ENCODE data around the gene RMC1.

DNA sequence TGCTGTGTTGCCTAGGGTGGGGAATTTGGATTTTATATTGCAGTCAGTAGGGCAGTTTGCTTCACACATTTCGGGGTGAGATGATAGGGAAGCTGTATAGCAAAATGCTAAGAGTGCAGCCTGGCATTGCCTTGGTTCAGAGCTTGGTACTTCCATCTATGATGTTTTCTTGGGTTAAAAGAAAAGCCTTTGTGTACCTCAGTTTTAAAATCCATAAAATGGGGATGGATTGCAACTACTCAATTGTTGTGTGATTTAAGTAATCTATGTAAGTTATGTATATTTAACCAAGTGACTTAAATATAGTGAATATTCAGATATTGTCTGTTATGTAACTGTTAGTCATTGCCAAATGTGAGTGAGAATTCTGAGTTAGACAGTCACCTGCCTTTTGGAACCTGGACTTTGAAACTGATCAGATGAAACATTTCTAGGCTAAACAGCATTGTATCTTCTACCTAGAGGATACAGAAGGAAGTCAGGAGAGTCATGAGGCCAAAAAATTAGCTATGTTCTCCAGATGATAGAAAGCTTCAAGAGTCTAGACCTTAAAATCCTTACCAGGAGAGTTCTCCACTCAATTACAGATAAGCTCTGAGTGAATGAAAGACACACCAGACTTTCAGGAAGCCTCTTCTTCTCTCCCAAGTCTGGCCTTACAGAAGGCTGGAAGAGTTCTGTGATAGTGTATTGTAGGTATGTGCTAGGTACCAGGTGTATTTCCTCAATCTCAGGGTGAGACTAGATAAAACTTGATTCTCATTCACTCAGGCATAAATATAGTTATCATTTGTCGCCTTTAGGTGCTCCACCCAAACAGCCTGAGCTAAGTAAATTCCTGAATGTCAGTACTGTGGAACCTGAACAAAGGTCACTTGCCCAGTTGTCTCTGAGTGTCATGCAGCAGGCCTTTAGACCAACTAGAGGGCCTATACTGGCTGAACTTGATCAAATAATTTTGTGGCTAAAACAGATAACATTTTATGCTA is 42.7 kb upstream of the RMC1 start:
- TF ChIP-seq, protein P1, sequence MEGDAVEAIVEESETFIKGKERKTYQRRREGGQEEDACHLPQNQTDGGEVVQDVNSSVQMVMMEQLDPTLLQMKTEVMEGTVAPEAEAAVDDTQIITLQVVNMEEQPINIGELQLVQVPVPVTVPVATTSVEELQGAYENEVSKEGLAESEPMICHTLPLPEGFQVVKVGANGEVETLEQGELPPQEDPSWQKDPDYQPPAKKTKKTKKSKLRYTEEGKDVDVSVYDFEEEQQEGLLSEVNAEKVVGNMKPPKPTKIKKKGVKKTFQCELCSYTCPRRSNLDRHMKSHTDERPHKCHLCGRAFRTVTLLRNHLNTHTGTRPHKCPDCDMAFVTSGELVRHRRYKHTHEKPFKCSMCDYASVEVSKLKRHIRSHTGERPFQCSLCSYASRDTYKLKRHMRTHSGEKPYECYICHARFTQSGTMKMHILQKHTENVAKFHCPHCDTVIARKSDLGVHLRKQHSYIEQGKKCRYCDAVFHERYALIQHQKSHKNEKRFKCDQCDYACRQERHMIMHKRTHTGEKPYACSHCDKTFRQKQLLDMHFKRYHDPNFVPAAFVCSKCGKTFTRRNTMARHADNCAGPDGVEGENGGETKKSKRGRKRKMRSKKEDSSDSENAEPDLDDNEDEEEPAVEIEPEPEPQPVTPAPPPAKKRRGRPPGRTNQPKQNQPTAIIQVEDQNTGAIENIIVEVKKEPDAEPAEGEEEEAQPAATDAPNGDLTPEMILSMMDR (conservative IDR thresholded peaks at IDR 0.05; ENCODE audit: low read depth, low read length), result no peak
- TF ChIP-seq EZH2 (IDR thresholded peaks at IDR 0.05; ENCODE audit: borderline replicate concordance, low read depth, low read length, poor library complexity, severe bottlenecking), result no peak
